HAP-1 (cell line): Measurements from ENCODE around the gene ITGA5.
A peak's percentile ranks its signal among the peaks of the same experiment; 100 is the strongest.

Experiments used
- DNase-seq, 2 experiments: peaks; one replicate each; pipeline ENCODE4 v3.0.0-alpha.2; 2016 to 2020; ENCODE audit warnings: low spot score in 2 of 2
- H3K27me3 ChIP-seq: fragments of 250-450 bp; sonication (Bioruptor Pico); 2 replicates; pipeline ENCODE4 v1.5.1; 2020; ENCODE audit warnings: low read depth, mild to moderate bottlenecking, moderate library complexity
- H3K36me3 ChIP-seq: fragments of 250-450 bp; sonication (Bioruptor Pico); replicated peaks from 2 replicates; pipeline ENCODE4 v1.5.1; 2020; ENCODE audit warnings: mild to moderate bottlenecking
- H3K4me1 ChIP-seq: fragments of 250-450 bp; sonication (Bioruptor Pico); 2 replicates; pipeline ENCODE4 v1.5.1; 2020; ENCODE audit warnings: mild to moderate bottlenecking
- H3K4me3 ChIP-seq: fragments of 250-450 bp; sonication (Bioruptor Pico); 2 replicates; pipeline ENCODE4 v1.5.1; 2020; ENCODE audit warnings: mild to moderate bottlenecking, moderate library complexity
- H3K9me3 ChIP-seq: fragments of 250-450 bp; sonication (Bioruptor Pico); 2 replicates; pipeline ENCODE4 v1.5.1; 2020; ENCODE audit warnings: mild to moderate bottlenecking, moderate library complexity
- in situ Hi-C: fragments of 300-500 bp; cut with MboI; formaldehyde crosslinking; loops from 3 replicates; pipeline ENCODE4 v1.14.3; 2020; ENCODE audit warnings: low sequenced_read_pairs, inconsistent platforms, mixed read lengths

ITGA5 gene

DNA sequence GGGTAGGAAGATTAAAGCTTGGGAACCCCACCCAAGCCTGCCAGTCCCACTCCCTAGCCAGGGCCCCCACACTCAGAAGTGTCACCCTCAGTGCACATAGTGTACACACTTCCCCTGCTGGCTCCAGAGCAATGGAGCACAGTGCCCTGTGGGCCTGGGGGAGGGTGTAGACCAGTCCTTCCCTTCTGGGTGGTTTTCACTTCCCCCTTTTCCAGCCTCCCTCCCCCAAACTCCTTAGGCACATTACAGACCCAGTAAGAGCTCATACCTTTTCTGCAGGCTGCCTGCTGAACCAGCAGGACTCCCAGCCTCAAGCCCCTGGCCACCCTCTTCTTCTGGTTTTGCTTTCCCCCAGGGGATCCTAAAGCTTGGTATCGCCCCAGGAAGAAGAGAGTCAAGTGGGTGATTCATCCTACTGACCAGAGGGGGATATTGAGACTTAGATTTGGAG, 34.5 kb downstream of the ITGA5 start, which contains the start of gene ZNF385A:
TSS of gene ZNF385A (minus strand) at position 143 of the 451 bp plus-strand sequence. CDS start 219 bp downstream, outside the sequence.
- 0 out of 2 replicates have a peak, but pooled peaks cover 3% of the 10 kb centered on the region for H3K36me3 ChIP-seq
- in situ Hi-C loops: no loop called here
- no peak for DNase-seq
- no peak within 1 kb of the TSS for H3K4me3 ChIP-seq
- H3K4me1 ChIP-seq: peaks cover 4% of the 10 kb centered on the region; the same call in 1 of the 2 replicates
- no peaks in the 10 kb centered on the region for H3K9me3 ChIP-seq
- no peaks in the 10 kb centered on the region for H3K27me3 ChIP-seq

DNA sequence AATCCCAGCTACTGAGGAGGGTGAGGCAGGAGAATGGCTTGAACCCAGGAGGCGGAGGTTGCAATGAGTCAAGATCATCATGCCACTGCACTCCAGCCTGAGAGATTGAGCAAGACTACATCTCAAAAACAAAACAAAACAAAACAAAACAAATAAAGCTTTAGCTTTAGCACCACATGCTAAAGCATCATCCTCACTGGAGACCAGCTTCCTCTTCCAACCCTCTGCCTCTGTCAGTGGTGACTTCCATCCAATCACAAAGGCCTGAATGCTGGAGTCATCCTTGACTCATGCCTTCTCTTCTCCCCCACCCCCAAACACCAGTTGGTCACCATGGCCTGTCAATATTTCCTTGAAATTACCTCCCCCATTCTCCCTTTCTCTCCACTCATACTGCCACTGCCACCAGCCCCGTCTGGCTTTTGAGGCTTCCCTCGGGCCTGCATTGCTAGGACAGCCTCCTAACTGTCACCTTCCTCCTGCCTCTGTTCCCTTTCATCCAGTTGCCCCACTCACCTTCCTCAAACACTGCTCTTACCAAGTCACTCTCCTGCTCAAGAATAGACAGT, 35.9 kb downstream of the ITGA5 start:
- in situ Hi-C loops: no loop called here
- Histone ChIP-seq H3K4me3 (no peak overlapping the region), H3K4me1 (no peaks in the 10 kb centered on the region), H3K27me3 (no peaks in the 10 kb centered on the region), H3K9me3 (no peaks in the 10 kb centered on the region), H3K36me3 (0 out of 2 replicates have a peak, but pooled peaks cover 3% of the 10 kb centered on the region)
- DNase-seq: no peak

DNA sequence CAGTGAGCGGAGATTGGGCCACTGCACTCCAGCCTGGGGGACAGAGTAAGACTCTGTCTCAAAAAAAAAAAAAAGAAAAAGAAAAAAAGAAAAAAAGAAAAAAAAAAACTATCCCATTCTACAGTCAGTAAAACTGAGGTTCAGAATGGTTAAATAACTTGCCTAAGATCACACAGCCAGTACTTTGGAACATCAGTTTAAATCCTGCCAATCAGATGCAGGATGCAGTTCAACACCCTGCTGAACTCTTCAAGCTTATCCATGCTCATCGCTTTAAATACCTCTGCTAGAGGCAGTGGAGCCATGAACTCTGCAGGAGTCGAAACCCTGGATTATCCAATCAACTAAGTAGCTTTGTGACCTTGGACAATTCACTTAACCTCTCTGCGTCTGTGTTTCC, 37.9 kb downstream of the ITGA5 start:
- in situ Hi-C loops: no loop called here
- Histone ChIP-seq H3K4me3 (no peak overlapping the region), H3K9me3 (no peaks in the 10 kb centered on the region), H3K27me3 (no peaks in the 10 kb centered on the region), H3K36me3 (0 out of 2 replicates have a peak, but pooled peaks cover 3% of the 10 kb centered on the region), H3K4me1 (no peaks in the 10 kb centered on the region)
- DNase-seq: no peak

DNA sequence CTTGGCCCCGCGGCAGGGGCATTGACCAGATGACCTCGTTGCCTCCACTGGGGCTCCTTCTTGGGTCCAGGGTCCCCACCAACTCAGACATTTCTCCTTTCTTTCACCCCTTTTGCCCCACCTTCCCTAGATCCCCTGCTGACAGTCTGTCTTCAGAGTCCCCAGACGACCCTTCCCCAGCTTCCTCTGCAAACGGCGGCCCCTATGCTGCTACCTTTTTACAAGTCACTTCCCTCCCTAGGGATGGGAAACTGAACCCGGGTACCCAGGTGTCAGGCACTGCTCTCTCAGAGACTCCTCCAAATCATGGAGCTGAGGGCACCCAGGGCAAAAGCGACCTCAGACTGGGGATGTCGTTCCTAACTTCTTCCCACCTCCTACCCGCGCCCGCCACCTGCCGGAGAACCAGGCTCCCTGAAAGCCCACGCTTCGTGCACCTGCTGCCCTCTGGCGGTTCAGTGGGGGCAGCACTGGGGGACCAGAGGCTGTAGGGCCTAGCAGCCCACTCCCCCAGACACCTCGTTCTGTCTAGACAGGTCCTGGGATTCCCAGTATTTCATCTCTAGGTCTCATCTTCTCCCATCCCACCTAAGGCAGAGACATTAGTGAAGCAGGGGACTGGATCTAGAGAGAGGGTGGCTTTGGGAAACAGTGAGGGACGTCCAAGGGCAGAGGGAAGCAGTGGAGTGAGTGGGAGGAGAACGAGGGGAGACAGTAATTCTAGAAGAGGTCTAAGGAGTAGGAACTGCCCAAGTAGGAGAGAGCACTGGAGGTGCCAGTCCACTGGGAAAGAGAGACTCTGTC, 39.5 kb downstream of the ITGA5 start:
- no peak overlapping the region for H3K4me3 ChIP-seq

DNA sequence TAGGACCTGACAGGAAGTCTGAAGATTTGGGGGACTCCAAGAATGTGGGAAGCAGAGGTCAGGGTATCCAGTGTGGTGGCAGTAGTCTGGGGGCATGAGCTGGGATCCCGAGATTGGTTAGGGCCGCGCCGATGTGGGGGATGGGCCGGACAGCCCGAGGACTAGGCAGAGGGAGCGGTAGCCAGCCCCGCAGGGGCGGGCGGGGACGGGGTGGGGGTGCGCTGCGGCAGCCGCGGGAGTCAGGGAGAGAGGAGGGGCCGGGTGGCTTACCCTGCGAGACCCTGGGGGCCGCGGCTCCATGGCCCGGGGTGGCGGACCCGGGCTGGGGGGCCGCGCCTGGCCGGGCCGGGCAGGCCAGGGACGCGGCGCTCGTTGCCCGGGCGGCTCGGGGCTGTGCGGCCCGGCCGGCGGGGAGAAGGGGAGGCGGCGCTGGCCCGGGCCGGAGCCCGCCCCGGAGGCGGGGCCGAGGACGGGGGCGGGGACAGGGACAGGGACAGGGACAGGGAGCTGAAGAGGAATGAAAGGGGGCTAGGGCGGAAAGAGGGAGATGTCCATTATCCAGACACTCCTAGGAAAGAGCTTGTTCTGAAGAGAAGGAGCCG, 40.2 kb downstream of the ITGA5 start:
- 0 out of 2 replicates have a peak, but pooled peaks cover 3% of the 10 kb centered on the region for H3K36me3 ChIP-seq
- no peaks in the 10 kb centered on the region for H3K9me3 ChIP-seq
- no peaks in the 10 kb centered on the region for H3K27me3 ChIP-seq
- DNase-seq: no peak
- in situ Hi-C loops: no loop called here
- H3K4me1 ChIP-seq: no peaks in the 10 kb centered on the region
- no peak overlapping the region for H3K4me3 ChIP-seq

More for the DNA sequence above, 39.5 kb downstream of the ITGA5 start:
- Histone ChIP-seq H3K27me3 (no peaks in the 10 kb centered on the region), H3K36me3 (0 out of 2 replicates have a peak, but pooled peaks cover 3% of the 10 kb centered on the region), H3K9me3 (no peaks in the 10 kb centered on the region), H3K4me1 (no peaks in the 10 kb centered on the region)
- DNase-seq: peak; percentile 82 to 97
- in situ Hi-C loops: no loop called here

DNA sequence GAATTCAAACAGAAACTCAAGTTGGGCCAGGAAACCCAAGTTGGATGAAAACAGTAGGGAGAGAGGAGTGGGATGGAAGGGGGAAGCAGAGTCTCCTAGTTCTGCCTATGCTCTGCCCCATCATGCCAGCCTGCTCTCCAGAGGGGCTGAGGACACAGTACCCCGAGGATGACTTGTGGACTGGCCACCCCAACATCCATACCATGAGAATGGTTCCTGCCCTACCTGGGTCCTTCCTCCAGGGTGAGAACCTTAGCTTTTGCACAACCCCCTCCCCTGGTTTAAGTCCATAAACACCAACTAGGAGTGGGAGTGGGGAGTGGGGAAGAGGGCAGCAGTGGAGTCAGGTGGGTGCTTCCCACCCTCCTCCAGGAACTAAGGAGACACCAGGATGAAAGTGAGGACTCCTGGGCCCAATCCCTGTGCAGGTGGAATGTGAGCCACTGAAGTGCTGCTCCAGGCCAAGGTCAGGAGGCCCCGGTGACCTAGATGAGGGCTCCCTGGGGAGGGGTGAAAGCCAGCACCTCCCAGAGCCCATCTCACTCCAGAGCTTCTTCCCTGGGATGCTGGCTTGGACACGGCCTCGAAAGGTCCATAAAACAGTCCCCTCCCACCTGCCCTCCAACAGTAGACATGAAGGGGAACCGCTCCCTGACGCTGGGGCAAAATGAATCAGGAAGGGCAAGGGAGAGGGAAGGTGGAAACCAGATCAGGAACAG, 41.1 kb downstream of the ITGA5 start:
- in situ Hi-C loops: no loop called here
- no peak overlapping the region for H3K4me3 ChIP-seq
- 0 out of 2 replicates have a peak, but pooled peaks cover 3% of the 10 kb centered on the region for H3K36me3 ChIP-seq
- no peak for DNase-seq
- H3K4me1 ChIP-seq: no peaks in the 10 kb centered on the region
- no peaks in the 10 kb centered on the region for H3K9me3 ChIP-seq
- H3K27me3 ChIP-seq: no peaks in the 10 kb centered on the region

DNA sequence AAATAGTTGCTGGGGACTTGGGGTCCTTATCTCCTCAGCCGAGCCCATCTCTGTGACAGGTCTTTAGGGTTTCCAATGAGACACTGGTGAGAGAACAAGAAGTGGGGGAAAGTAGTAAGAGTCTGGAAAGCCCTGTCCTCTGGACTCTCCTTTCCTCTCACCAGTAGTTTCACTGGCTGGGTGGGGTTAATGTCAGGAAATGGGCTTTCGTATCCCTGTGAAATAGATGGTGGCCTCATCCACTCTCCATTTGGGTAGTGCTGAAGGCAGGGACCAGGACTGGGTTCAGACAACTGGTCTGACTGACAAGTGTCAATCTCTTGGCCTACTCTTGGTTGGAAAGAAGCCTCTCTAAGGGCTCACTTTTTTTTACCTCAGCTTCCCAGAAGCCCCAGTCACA, 42.1 kb downstream of the ITGA5 start:
- Histone ChIP-seq H3K4me1 (no peaks in the 10 kb centered on the region), H3K27me3 (no peaks in the 10 kb centered on the region), H3K9me3 (no peaks in the 10 kb centered on the region), H3K36me3 (0 out of 2 replicates have a peak, but pooled peaks cover 3% of the 10 kb centered on the region), H3K4me3 (no peak overlapping the region)
- in situ Hi-C loops: no loop called here
- no peak for DNase-seq

DNA sequence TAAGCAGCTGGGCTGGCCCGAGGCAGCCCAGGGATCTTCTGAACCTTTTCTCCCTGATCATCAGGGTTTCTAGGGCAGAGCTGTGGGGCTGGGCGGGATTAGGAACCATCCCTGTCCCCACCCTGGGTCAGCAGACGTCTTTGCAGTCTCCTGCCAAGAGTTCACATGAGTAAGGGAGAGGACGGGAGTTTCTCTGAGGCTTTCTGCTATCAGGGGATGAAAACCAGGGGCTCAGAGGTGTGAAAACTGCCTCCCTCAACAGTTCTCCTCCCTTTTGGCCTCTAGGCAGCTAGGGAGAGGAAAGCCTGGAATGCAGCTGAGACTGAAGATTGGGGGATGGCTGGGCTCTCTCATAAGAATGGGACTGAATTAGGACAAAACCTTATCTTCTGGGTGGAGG, 42.5 kb downstream of the ITGA5 start:
- Histone ChIP-seq H3K9me3 (no peaks in the 10 kb centered on the region), H3K4me1 (no peaks in the 10 kb centered on the region), H3K4me3 (no peak overlapping the region), H3K36me3 (0 out of 2 replicates have a peak, but pooled peaks cover 3% of the 10 kb centered on the region), H3K27me3 (no peaks in the 10 kb centered on the region)
- no peak for DNase-seq
- in situ Hi-C loops: no loop called here

DNA sequence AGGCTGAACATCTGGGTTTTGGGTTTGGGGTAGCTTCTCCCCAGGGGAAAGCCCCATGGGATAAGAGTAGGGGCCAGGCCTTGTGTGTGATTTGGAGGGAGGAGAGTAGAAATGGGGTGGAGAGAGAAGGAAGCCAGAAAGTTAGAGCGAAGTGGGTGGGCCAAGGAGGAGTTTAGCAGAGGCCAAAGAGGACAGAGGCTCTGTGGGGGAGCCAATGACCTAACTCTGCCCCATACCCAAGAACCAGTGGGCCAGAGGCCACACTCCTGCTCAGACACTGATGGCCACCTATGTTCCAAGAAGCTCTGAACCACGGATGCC, 43.8 kb downstream of the ITGA5 start:
- H3K4me1 ChIP-seq: no peaks in the 10 kb centered on the region
- no peaks in the 10 kb centered on the region for H3K9me3 ChIP-seq
- no peak for DNase-seq
- 0 out of 2 replicates have a peak, but pooled peaks cover 3% of the 10 kb centered on the region for H3K36me3 ChIP-seq
- in situ Hi-C loops: no loop called here
- no peaks in the 10 kb centered on the region for H3K27me3 ChIP-seq
- H3K4me3 ChIP-seq: no peak overlapping the region

DNA sequence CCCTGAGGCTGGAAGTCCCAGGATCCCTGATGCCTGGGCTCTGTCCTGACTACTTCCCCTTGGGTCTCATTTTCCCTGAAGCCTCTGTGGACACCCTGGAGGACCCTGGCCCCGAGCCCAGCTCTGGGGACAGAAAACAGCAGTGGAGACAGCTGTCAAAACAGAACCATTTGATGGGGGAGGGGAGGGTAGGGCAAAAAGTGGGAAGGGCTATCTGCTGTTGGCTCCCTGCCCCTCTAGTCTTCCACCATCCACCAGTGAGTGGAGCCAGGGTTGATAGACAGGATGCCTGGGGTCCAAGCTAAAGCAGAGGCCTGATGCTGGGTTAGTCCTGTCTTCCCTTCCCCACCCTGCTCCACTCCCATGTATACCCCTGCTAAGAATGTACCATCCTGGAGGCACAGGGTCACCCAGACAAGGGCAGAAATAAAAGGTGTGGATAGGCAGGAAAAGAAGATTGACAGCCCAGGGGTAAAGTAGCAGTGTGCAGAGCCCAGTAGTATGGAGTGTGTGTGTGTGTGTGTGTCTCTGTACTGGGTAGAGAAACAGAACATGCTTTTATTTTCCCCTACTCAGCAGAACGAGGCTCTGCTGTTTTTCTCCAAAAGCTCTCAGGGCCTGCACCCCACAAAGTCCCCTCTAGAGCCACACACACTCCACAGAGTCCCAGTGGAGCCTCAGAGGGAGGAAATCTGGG, 44.4 kb downstream of the ITGA5 start:
- H3K27me3 ChIP-seq: no peaks in the 10 kb centered on the region
- DNase-seq: no peak
- no peaks in the 10 kb centered on the region for H3K9me3 ChIP-seq
- in situ Hi-C loops: loop anchor here (25.0 kb wide), 1 partner anchor 387 kb away; the partner anchor contains the start of gene HOXC10
- H3K4me3 ChIP-seq: no peak overlapping the region
- H3K36me3 ChIP-seq: no peaks in the 10 kb centered on the region
- no peaks in the 10 kb centered on the region for H3K4me1 ChIP-seq

DNA sequence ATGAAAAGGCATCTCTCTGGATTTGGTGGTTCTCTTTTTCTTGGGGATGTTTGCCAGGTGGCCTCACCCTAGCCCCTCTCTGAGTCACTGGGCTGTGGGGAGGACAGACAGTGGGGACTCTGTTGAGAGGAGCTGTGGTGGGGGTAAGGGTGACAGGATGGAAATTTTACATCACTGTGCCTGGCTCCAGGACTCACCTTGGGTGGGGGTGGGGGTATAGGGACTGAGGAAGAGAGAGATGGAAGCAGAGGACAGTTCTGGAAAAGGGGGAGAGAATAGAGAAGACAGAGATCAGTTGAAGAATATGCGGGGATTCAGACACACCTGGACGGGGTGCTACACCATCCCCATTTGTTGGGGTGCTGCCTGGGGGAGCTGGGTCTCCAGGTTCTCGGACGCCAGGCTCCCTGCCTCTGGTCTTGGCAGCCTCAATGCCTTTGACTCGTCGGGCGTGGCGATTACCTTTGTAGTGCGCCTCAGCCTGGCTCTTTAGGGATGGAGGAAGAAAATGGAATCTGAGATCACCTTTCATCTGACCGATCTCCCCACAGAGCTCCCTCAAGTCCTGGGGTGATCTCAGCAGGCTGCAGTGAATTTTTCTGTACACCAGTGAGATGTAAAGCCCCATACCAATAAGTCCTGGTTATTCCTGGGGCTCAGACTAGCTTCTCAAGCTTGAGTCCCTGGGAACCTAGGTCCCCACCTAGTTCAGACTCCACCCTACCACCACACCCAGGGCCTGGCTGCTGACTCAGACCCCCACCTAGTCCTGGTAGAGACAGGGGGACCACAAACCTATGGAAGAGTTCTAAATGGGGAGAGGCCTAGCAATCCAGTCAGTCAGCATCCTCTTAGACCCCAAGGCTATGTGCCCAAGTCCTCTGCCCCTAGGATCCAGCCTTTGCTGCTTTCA, 45.2 kb downstream of the ITGA5 start:
- Histone ChIP-seq H3K36me3 (no peaks in the 10 kb centered on the region), H3K4me3 (no peak overlapping the region), H3K27me3 (no peaks in the 10 kb centered on the region), H3K4me1 (no peaks in the 10 kb centered on the region), H3K9me3 (no peaks in the 10 kb centered on the region)
- in situ Hi-C loops: loop anchor here (25.0 kb wide), 1 partner anchor 387 kb away; the partner anchor contains the start of gene HOXC10
- no peak for DNase-seq

DNA sequence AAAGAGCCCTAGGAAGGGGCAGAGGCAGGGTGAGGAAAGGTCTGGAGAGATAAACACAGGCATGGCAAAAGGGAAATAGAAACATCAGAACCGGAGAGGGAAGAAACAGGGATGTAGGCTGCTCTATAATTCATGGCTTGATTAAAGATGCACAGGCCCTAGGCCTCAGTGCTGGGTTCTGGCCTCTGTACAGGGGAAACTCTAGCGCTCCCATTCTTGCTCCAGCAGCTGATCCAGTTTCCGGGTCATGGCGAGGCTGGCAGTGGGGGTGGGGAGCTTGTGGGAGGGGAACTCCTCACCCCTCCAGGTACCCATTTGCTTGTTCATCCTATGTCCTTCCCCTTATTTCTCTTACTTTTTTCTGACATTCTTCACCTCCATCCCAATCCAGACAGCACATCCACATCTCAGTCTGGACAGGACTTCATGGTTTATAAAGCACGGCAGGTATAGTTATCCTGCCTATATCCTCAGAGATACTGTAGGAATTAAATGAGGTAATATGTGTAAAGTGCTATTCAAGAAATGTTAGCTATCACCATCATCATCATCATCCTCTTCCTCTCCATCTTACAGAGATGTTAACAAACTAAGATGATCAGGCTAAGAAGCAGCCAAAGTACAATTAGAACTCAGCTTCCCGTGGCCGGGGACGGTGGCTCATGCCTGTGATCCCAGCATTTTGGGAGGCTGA, 46.8 kb downstream of the ITGA5 start:
- Histone ChIP-seq H3K9me3 (no peaks in the 10 kb centered on the region), H3K4me1 (peaks cover 3% of the 10 kb centered on the region), H3K4me3 (no peak overlapping the region), H3K36me3 (no peaks in the 10 kb centered on the region), H3K27me3 (no peaks in the 10 kb centered on the region)
- in situ Hi-C loops: loop anchor here (25.0 kb wide), 1 partner anchor 385 kb away; the partner anchor contains the start of gene HOXC10
- no peak for DNase-seq
